WTC11 (cell line): ENCODE measurements around the gene ZNF554. TPM values are rescaled to one million over a fixed set of nuclear protein-coding genes. Genes with fewer than 3 reads are reported as not detected.

ENCODE experiments used
- ATAC-seq: fragments of 200-7000 bp; cut with Tn5 transposase; 2 replicates; pipeline ENCODE4 v1.10.0; 2021; ENCODE audit warnings: mild to moderate bottlenecking, moderate library complexity
- CTCF ChIA-PET: fragments of 300-600 bp; sonication (Branson Sonifier 250); formaldehyde crosslinking; loops from one replicate; lab custom pipeline; 2021; ENCODE audit warnings: antibody characterized with exemption; lab: Charles Lee
- POLR2A ChIA-PET: fragments of 350-600 bp; sonication (Branson Sonifier 250); formaldehyde crosslinking; loops from one replicate; lab custom pipeline; 2021; ENCODE audit warnings: antibody characterized with exemption; lab: Charles Lee
- DNase-seq: peaks from one replicate; pipeline ENCODE4 v3.0.0; 2021; ENCODE audit warnings: low spot score
- H3K27ac Mint-ChIP-seq: 2 replicates; pipeline ENCODE4 v1.8.0; 2021; ENCODE audit warnings: mixed read lengths
- H3K27me3 Mint-ChIP-seq: 2 replicates; pipeline ENCODE4 v1.8.0; 2021; ENCODE audit warnings: low read depth, mild to moderate bottlenecking, moderate library complexity, mixed read lengths
- H3K36me3 Mint-ChIP-seq: 2 replicates; pipeline ENCODE4 v1.8.0; 2021; ENCODE audit warnings: mixed read lengths
- H3K4me1 Mint-ChIP-seq: 2 replicates; pipeline ENCODE4 v1.8.0; 2022; ENCODE audit warnings: mixed read lengths
- H3K4me3 Mint-ChIP-seq: 2 replicates; pipeline ENCODE4 v1.8.0; 2021; ENCODE audit warnings: mild to moderate bottlenecking, moderate library complexity, mixed read lengths
- H3K9me3 Mint-ChIP-seq: 2 replicates; pipeline ENCODE4 v1.8.0; 2021; ENCODE audit warnings: mixed read lengths
- ATF3 ChIP-seq: sonication (generic); formaldehyde crosslinking; conservative IDR thresholded peaks from 2 replicates; pipeline ENCODE4 v1.8.1; 2022; ENCODE audit warnings: mild to moderate bottlenecking, missing genetic modification reagents
- CBFB ChIP-seq: sonication (generic); formaldehyde crosslinking; IDR thresholded peaks from 2 replicates; pipeline ENCODE4 v1.8.1; 2022; ENCODE audit warnings: mild to moderate bottlenecking, low read depth, missing genetic modification reagents
- CREB1 ChIP-seq: sonication (generic); formaldehyde crosslinking; IDR thresholded peaks from 2 replicates; pipeline ENCODE4 v1.8.0; 2023; ENCODE audit warnings: mild to moderate bottlenecking, missing genetic modification reagents
- CTCF ChIP-seq: fragments of 200-600 bp; IDR thresholded peaks from 2 replicates; pipeline ENCODE4 v1.8.0; 2022; ENCODE audit warnings: antibody characterized with exemption
- E2F5 ChIP-seq: sonication (generic); formaldehyde crosslinking; IDR thresholded peaks from 2 replicates; pipeline ENCODE4 v1.8.1; 2022; ENCODE audit warnings: mild to moderate bottlenecking, moderate library complexity, missing genetic modification reagents
- EMX1 ChIP-seq: fragments of 250-450 bp; sonication (Bioruptor Pico); IDR thresholded peaks from 2 replicates; pipeline ENCODE4 v1.8.0; 2021; ENCODE audit warnings: mild to moderate bottlenecking
- ETV6 ChIP-seq: sonication (generic); formaldehyde crosslinking; IDR thresholded peaks from 2 replicates; pipeline ENCODE4 v1.8.1; 2022; ENCODE audit warnings: mild to moderate bottlenecking, missing genetic modification reagents
- FOXJ3 ChIP-seq: sonication (generic); formaldehyde crosslinking; IDR thresholded peaks from 2 replicates; pipeline ENCODE4 v1.9.0; 2021; ENCODE audit warnings: missing genetic modification reagents, mild to moderate bottlenecking, borderline replicate concordance
- IRF2 ChIP-seq: sonication (generic); formaldehyde crosslinking; IDR thresholded peaks from 2 replicates; pipeline ENCODE4 v1.8.0; 2022; ENCODE audit warnings: low read depth, missing genetic modification reagents, borderline replicate concordance
- JUN ChIP-seq: sonication (generic); formaldehyde crosslinking; IDR thresholded peaks from 2 replicates; pipeline ENCODE4 v1.8.0; 2023; ENCODE audit warnings: mild to moderate bottlenecking, missing genetic modification reagents
- MXD4 ChIP-seq: fragments of 250-450 bp; sonication (Bioruptor Pico); IDR thresholded peaks from 2 replicates; pipeline ENCODE4 v1.8.0; 2021; ENCODE audit warnings: mild to moderate bottlenecking, moderate library complexity, borderline replicate concordance
- NFE2L1 ChIP-seq: sonication (generic); formaldehyde crosslinking; IDR thresholded peaks from 2 replicates; pipeline ENCODE4 v1.8.1; 2023; ENCODE audit warnings: missing genetic modification reagents
- NR1H2 ChIP-seq: sonication (generic); formaldehyde crosslinking; IDR thresholded peaks from 2 replicates; pipeline ENCODE4 v1.9.0; 2021; ENCODE audit warnings: mild to moderate bottlenecking, moderate library complexity, missing genetic modification reagents
- OVOL2 ChIP-seq: fragments of 250-450 bp; sonication (Bioruptor Pico); IDR thresholded peaks from 2 replicates; pipeline ENCODE4 v1.9.0; 2021; ENCODE audit warnings: mild to moderate bottlenecking, borderline replicate concordance
- TCF7 ChIP-seq: sonication (generic); formaldehyde crosslinking; IDR thresholded peaks from 2 replicates; pipeline ENCODE4 v1.8.0; 2022; ENCODE audit warnings: mild to moderate bottlenecking, low read depth, missing genetic modification reagents, moderate library complexity
- TEAD4 ChIP-seq: sonication (generic); formaldehyde crosslinking; IDR thresholded peaks from 2 replicates; pipeline ENCODE4 v1.8.0; 2022; ENCODE audit warnings: mild to moderate bottlenecking, missing genetic modification reagents
- TP53 ChIP-seq: sonication (generic); formaldehyde crosslinking; IDR thresholded peaks from 2 replicates; pipeline ENCODE4 v1.8.1; 2023; ENCODE audit warnings: mild to moderate bottlenecking, missing genetic modification reagents
- ZNF121 ChIP-seq: sonication (generic); formaldehyde crosslinking; IDR thresholded peaks from 2 replicates; pipeline ENCODE4 v1.8.0; 2023; ENCODE audit warnings: missing genetic modification reagents
- ZNF138 ChIP-seq: sonication (generic); formaldehyde crosslinking; conservative IDR thresholded peaks from 2 replicates; pipeline ENCODE4 v1.8.1; 2022; ENCODE audit warnings: mild to moderate bottlenecking, moderate library complexity, missing genetic modification reagents
- ZNF263 ChIP-seq: sonication (generic); formaldehyde crosslinking; IDR thresholded peaks from 2 replicates; pipeline ENCODE4 v1.8.1; 2022; ENCODE audit warnings: low read depth, mild to moderate bottlenecking, moderate library complexity, missing genetic modification reagents
- ZNF317 ChIP-seq: sonication (generic); formaldehyde crosslinking; IDR thresholded peaks from 2 replicates; pipeline ENCODE4 v1.8.1; 2023; ENCODE audit warnings: low read depth, mild to moderate bottlenecking, moderate library complexity, missing genetic modification reagents, borderline replicate concordance
- total RNA-seq: library from RNA; stranded (reverse); gene quantifications from 3 replicates; pipeline ENCODE4 v1.2.3, GENCODE V29; 2021
- TF ChIP-seq, protein P1 (sequence below): sonication (generic); formaldehyde crosslinking; IDR thresholded peaks from 2 replicates; pipeline ENCODE4 v1.8.0; 2022; ENCODE audit warnings: mild to moderate bottlenecking, missing genetic modification reagents
- TF ChIP-seq, protein P2 (sequence below): fragments of 250-450 bp; sonication (Bioruptor Pico); IDR thresholded peaks from 2 replicates; pipeline ENCODE4 v1.9.0; 2021; ENCODE audit warnings: mild to moderate bottlenecking
- TF ChIP-seq, protein P3 (sequence below): sonication (generic); formaldehyde crosslinking; IDR thresholded peaks from 2 replicates; pipeline ENCODE4 v1.8.0; 2022; ENCODE audit warnings: mild to moderate bottlenecking, missing genetic modification reagents

Gene ZNF554
- total RNA-seq, 1 experiment from 2014 or later = 5.7 TPM

GRCh38 chr19:2798158-2798685, 21.4 kb upstream of the ZNF554 start (continued):
- TF ChIP-seq NFE2L1 (no peak), ETV6 (CRISPR knock-in tag) (no peak)
- TF ChIP-seq, protein P1, sequence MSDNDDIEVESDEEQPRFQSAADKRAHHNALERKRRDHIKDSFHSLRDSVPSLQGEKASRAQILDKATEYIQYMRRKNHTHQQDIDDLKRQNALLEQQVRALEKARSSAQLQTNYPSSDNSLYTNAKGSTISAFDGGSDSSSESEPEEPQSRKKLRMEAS (CRISPR knock-in tag) = no peak

GRCh38 chr19:2798733-2799132, 20.9 kb upstream of the ZNF554 start:
- no peaks in the 10 kb centered on the region for H3K9me3 Mint-ChIP-seq
- peaks cover 42% of the 10 kb centered on the region for H3K36me3 Mint-ChIP-seq
- no peak for DNase-seq
- no peaks in the 10 kb centered on the region for H3K27me3 Mint-ChIP-seq
- no peak overlapping the region for H3K4me3 Mint-ChIP-seq
- TF ChIP-seq ZNF317 (CRISPR knock-in tag) (no peak), EMX1 (CRISPR knock-in tag) (no peak), ZNF138 (CRISPR knock-in tag) (no peak), JUN (CRISPR knock-in tag) (no peak), CREB1 (no peak), TP53 (CRISPR knock-in tag) (no peak), TCF7 (CRISPR knock-in tag) (no peak)
- ChIA-PET CTCF (no interaction called here), POLR2A (no interaction called here)
- H3K4me1 Mint-ChIP-seq = no peaks in the 10 kb centered on the region
- no peak overlapping the region for H3K27ac Mint-ChIP-seq
- ATAC-seq = no peak

DNA sequence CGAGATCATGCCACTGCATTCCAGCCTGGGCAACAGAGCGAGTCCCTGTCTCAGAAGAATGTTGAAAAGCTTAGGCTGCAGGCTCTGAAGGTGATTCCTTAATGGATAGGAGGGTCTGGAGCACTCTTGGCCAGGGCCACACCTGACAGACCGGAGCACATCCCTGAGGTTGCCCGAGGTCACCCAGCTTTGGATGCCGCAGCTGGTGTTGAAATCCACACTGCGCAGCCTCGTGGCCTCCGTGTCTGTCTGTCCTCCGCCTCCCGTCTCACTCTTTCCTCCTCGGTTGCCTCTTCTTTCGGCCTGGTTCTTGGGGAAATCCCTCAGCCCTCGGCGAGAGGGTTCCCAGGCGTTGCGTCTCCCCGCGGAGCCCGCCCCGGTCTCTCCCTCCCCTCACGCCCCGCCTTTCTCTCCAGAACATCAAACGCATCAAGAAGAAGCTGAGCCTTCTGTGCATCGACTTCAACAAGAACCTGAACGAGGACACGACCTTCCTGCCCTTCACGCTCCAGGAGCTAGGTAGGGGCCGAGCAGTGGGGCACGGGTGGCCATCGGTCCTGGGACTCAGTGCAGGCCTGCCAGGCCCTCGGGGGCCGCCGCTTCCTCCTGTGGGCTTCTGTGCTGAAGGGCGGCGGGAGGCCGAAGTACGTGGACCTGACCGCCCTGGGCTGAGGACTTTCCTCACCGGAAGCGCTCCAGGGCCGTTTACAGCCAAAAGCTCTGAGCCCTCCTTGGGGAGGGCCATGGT, 20.2 kb upstream of the ZNF554 start:
- Mint-ChIP-seq H3K4me1 (no peaks in the 10 kb centered on the region), H3K4me3 (no peak overlapping the region), H3K36me3 (peaks cover 41% of the 10 kb centered on the region), H3K27ac (no peak overlapping the region), H3K27me3 (no peaks in the 10 kb centered on the region), H3K9me3 (no peaks in the 10 kb centered on the region)
- DNase-seq (no peak), ATAC-seq (no peak)
- TF ChIP-seq MXD4 (CRISPR knock-in tag) (no peak), CREB1 (no peak), FOXJ3 (CRISPR knock-in tag) (no peak), OVOL2 (CRISPR knock-in tag) (no peak), CTCF (no peak), CBFB (CRISPR knock-in tag) (no peak)
- TF ChIP-seq, protein P2, sequence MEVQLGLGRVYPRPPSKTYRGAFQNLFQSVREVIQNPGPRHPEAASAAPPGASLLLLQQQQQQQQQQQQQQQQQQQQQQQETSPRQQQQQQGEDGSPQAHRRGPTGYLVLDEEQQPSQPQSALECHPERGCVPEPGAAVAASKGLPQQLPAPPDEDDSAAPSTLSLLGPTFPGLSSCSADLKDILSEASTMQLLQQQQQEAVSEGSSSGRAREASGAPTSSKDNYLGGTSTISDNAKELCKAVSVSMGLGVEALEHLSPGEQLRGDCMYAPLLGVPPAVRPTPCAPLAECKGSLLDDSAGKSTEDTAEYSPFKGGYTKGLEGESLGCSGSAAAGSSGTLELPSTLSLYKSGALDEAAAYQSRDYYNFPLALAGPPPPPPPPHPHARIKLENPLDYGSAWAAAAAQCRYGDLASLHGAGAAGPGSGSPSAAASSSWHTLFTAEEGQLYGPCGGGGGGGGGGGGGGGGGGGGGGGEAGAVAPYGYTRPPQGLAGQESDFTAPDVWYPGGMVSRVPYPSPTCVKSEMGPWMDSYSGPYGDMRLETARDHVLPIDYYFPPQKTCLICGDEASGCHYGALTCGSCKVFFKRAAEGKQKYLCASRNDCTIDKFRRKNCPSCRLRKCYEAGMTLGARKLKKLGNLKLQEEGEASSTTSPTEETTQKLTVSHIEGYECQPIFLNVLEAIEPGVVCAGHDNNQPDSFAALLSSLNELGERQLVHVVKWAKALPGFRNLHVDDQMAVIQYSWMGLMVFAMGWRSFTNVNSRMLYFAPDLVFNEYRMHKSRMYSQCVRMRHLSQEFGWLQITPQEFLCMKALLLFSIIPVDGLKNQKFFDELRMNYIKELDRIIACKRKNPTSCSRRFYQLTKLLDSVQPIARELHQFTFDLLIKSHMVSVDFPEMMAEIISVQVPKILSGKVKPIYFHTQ (CRISPR knock-in tag) = no peak
- ChIA-PET CTCF (no interaction called here), POLR2A (no interaction called here)

GRCh38 chr19:2800506-2800905, 19.2 kb upstream of the ZNF554 start:
- Mint-ChIP-seq H3K9me3 (no peaks in the 10 kb centered on the region), H3K4me1 (no peaks in the 10 kb centered on the region), H3K36me3 (peaks cover 39% of the 10 kb centered on the region), H3K27ac (no peak overlapping the region), H3K27me3 (no peaks in the 10 kb centered on the region), H3K4me3 (no peak overlapping the region)
- no peak for ATAC-seq
- ChIA-PET CTCF (interaction anchor here (0.6 to 1.3 kb wide), 2 partner anchors 12 to 152 kb away, joined by 3 read pairs; no protein-coding TSS in a partner anchor), POLR2A (no interaction called here)
- DNase-seq = no peak
- TF ChIP-seq NR1H2 (no peak), ATF3 (CRISPR knock-in tag) (no peak), CBFB (CRISPR knock-in tag) (no peak), E2F5 (CRISPR knock-in tag) (no peak), TEAD4 (CRISPR knock-in tag) (no peak), IRF2 (CRISPR knock-in tag) (no peak), ZNF121 (CRISPR knock-in tag) (no peak), ZNF263 (CRISPR knock-in tag) (no peak)
- TF ChIP-seq, protein P3, sequence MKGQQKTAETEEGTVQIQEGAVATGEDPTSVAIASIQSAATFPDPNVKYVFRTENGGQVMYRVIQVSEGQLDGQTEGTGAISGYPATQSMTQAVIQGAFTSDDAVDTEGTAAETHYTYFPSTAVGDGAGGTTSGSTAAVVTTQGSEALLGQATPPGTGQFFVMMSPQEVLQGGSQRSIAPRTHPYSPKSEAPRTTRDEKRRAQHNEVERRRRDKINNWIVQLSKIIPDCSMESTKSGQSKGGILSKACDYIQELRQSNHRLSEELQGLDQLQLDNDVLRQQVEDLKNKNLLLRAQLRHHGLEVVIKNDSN (CRISPR knock-in tag) = no peak
